ENCODE measurements around the gene SCARB1. TPM values are rescaled to one million over a fixed set of nuclear protein-coding genes. Genes with fewer than 3 reads are reported as not detected.

SCARB1 gene
- total RNA-seq, 1 experiment from 2014 or later: 4.1 TPM

DNA sequence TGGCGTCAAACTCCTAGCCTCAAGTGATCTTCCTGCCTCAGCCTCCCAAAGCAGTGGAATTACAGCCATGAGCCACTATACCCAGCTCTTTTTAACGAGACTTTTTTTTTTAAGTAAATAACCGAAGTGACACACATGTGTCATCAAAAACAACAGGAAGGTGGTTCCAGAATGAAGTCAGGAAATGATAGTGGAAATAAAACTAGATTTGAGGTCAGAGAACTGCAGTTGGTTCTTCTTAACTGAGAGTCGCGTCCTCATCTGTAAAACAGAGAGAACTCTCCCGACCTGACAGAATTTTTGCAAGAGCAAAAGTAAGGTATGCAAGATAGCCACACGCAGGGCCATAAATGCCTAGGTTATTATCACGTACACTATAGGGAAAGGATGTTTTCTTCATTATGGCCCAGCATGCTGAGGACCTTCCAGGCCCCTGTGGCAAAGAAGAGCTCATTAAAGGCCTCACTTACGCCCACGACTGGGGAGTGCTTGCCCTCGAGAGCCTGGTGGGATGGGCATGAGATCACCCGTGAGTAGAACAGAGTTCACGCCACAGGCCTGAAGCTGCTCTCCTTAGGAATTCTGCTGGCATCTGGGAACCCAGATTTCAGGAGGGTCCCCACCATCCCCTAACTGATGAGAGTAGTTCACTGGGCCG lies 67.2 kb downstream of the SCARB1 start:
- DNase-seq (ENCODE audit: low read depth): peak; percentile 28

GRCh38 chr12:124795081-124795948 lies 68.3 kb downstream of the SCARB1 start:
- no peak for DNase-seq (ENCODE audit: low read depth)

GRCh38 chr12:124792961-124793441 lies 70.7 kb downstream of the SCARB1 start:
- DNase-seq (ENCODE audit: low read depth): no peak

- no peak for DNase-seq (ENCODE audit: low read depth)
Measured at GRCh38 chr12:124792156-124792555, 71.5 kb downstream of the SCARB1 start.

GRCh38 chr12:124790650-124791400 lies 72.8 kb downstream of the SCARB1 start:
- DNase-seq (ENCODE audit: low read depth): no peak

GRCh38 chr12:124788936-124789555 lies 74.6 kb downstream of the SCARB1 start:
- DNase-seq (ENCODE audit: low read depth): no peak

GRCh38 chr12:124786061-124786964 lies 77.4 kb downstream of the SCARB1 start:
- peak; percentile 95 for DNase-seq (ENCODE audit: low read depth)

DNA sequence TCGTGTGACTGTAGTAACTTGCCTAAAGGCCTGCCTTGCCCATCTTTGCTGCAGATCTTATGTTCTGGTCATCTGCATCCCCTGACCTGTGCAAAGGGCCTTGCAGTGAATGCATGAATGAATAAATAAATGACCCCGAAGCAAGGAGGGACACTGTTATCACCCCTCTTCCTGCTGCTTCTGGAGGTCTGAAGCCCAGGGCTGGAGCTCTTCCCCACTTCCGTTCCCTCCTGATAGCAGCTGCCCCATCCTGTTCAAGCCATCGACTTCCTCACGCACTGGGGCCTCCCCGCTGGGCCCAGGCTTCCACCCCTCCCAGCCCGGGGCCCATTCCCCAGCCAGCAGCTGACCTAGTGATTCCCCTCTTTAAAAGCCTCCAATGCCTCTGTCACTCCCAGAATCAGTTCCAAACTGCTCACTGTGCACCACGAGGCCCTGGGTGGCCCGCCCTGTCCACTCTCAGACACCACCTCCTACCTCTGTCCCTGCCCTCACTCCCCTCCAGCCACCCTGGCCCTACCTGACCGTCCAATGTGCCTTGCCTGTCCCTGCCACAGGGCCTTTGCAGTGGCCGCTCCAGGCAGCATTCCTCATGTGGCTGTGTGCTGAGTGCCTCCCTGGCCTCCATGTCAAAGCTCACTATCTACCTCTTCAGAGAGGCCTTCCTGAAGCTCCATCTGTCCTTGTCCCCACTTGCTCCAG lies 78.6 kb downstream of the SCARB1 start:
- DNase-seq (ENCODE audit: low read depth): no peak

DNA sequence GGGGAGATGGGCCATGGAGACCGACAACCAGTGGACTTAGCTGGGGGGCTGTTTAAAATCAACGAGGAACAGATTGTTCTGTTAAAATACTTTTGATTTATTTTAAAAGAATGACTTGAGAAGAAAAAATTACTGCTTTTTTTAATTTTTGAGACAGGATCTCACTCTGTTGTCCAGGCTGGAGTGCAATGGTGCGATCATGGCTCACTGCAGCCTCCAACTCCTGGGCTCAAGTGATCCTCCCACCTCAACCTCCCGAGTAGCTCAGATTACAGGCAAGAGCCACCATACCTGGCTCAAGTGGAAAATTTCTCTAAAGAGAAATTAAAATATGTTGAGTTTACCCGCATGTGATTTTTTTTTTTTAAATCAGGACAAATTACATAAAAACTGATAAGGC lies 80.6 kb downstream of the SCARB1 start:
- no peak for DNase-seq (ENCODE audit: low read depth)

DNA sequence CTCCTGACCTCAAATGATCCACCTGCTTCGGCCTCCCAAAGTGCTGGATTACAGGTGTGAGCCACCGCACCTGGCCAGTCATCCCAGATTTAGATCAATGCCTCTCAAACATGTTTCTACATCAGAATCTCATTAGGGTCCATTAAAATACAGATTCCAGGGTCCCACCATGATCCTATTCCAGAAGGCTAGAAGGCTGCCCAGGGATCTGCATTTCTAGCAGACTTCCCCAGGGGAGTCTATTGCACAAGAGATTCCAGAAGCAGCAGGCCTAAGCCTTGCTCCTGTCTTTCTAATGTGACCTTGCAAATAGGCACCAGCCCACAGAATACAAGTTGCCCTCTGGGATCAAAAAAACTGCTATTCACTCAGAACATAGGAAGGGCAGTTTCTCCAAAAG lies 81.5 kb downstream of the SCARB1 start:
- DNase-seq (ENCODE audit: low read depth): no peak

GRCh38 chr12:124780752-124781685 lies 82.6 kb downstream of the SCARB1 start:
- no peak for DNase-seq (ENCODE audit: low read depth)

- no peak for DNase-seq (ENCODE audit: low read depth)
Measured at GRCh38 chr12:124780336-124780735, 83.3 kb downstream of the SCARB1 start.

DNA sequence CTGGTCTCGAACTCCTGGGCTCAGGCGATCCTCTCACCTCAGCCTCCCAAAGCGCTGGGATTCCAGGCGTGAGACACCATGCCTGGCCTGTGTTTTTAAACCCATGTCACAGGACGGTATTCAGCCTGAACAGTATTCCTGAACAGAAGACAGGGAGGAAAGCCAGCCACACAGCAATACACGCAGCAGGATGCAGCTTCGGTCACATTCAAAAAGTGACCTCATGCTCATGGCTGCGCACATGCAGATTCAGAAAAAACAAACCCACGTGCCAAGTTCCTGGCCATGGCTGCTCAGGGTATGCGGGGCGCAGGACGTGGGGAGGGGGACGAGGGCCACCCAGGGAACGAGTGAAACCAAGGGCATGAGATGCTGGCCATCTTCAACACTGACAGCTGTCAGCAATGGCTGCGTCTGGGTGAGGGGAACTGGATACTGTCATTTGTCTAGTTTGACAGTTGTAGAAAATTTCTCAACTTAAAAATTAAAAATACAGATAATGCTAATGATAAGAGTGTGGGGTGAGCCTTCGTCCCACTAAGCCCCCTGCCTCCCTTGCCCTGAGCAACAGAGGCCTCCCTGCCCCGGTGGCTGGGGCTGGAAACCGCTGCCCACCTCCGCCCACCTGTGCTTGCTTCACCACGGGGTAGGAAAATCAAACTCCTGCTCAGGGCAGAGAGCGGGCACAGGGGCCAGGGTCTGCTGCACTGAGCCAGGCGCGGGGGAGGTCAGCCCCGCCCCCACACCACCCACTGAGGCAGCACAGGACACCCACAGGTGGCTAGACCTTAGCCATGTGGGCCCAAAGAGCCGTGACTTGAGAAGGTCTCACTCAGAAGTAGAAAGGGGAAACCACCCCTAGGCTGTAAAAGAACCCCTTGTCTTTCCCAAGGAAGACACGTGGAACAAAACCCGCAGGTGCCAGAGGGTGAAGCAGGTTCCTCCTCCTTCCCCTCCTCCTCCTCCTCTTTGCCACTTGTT lies 84.2 kb downstream of the SCARB1 start:
- DNase-seq (ENCODE audit: low read depth): no peak

- no peak for DNase-seq (ENCODE audit: low read depth)
Measured at GRCh38 chr12:124778411-124778810, 85.3 kb downstream of the SCARB1 start.

- no peak for DNase-seq (ENCODE audit: low read depth)
Measured at GRCh38 chr12:124777399-124778372, 86.0 kb downstream of the SCARB1 start.

DNA sequence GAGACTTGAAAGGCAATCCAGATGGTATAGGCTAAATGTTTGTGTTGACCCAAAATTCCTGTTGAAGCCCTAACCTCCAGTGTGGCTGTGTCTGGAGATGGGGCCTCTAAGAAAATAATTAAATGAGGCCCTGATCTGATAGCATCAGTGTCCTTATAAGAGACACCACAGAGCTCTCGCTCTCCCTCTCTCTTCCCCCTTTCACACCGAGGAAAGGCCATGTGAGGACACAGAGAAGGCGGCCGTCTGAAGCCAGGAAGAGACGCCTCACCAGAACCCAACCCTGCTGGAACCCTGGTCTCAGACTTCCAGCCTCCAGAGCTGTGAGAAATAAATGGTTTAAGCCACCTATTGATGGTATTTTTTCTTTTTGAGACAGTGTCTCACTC lies 87.5 kb downstream of the SCARB1 start:
- DNase-seq (ENCODE audit: low read depth): no peak
